ENCODE data around the gene ARID3C. TPM values are rescaled to one million over a fixed set of nuclear protein-coding genes. Genes with fewer than 3 reads are reported as not detected.

The ARID3C gene
- total and polyA plus RNA-seq, 10 of the 15 experiments (the other 5 are each of a cell fraction or from before 2014, with no cell fraction given) = not detected

DNA sequence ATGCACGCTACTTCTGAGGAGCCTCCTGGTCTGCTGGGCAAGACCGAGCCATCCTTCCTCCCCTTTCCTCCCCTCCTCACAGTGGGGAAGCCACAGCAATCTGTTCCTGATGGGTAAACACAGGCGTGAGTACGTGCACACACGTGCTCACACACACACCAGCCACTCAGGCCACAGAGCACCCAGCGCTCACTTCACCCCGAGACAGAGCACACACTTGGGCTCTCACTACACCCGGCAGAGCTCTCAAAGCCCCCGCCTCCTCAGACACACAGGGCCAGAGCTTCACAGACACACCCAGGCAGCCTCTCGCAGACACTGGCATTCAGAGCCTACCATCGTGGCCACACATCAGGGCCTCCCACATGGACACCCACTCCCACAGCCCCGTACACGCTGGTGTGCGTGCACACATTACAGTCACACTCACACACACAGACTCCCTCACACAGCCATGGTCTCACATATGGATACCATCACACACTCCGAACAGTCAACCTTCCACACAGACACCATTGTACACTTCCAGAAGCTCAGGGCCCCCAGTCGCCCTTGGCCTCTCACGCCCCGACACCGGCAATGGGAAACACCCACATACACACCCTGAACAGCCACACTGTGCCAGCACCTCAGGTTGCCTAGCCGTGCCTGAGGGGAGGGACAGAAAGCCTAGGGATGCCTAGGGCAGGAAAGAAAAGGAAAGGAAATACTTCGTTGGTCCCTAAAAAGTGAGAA is 52.8 kb downstream of the ARID3C start (continued):
- TF ChIP-seq, protein P1, sequence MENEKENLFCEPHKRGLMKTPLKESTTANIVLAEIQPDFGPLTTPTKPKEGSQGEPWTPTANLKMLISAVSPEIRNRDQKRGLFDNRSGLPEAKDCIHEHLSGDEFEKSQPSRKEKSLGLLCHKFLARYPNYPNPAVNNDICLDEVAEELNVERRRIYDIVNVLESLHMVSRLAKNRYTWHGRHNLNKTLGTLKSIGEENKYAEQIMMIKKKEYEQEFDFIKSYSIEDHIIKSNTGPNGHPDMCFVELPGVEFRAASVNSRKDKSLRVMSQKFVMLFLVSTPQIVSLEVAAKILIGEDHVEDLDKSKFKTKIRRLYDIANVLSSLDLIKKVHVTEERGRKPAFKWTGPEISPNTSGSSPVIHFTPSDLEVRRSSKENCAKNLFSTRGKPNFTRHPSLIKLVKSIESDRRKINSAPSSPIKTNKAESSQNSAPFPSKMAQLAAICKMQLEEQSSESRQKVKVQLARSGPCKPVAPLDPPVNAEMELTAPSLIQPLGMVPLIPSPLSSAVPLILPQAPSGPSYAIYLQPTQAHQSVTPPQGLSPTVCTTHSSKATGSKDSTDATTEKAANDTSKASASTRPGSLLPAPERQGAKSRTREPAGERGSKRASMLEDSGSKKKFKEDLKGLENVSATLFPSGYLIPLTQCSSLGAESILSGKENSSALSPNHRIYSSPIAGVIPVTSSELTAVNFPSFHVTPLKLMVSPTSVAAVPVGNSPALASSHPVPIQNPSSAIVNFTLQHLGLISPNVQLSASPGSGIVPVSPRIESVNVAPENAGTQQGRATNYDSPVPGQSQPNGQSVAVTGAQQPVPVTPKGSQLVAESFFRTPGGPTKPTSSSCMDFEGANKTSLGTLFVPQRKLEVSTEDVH (IDR thresholded peaks at IDR 0.05; ENCODE audit: low read depth, partially characterized antibody) = no peak
- TF ChIP-seq, protein P2, sequence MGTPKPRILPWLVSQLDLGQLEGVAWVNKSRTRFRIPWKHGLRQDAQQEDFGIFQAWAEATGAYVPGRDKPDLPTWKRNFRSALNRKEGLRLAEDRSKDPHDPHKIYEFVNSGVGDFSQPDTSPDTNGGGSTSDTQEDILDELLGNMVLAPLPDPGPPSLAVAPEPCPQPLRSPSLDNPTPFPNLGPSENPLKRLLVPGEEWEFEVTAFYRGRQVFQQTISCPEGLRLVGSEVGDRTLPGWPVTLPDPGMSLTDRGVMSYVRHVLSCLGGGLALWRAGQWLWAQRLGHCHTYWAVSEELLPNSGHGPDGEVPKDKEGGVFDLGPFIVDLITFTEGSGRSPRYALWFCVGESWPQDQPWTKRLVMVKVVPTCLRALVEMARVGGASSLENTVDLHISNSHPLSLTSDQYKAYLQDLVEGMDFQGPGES (IDR thresholded peaks at IDR 0.05) = no peak

DNA sequence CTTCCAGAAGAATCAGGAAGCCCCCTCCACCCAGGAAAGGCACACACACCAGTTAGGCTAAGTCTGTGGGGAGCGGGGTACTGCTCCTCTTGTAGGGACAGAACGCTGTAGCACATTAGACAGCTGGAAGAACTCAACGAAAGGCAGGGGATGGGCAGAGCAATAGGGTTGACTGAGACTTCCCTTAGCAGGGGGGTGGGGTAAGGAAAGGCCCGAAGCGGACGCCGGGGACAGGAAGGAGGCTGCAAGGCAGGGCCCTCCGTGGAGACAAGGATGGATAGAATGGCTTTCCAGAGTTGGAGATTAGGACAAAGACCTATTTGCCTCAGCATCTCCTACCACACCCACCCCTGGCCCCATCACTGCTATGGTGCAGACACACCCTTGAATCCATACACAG is 53.6 kb downstream of the ARID3C start:
- ATAC-seq = no peak
- BruUV-seq (replicated peaks) = no TSS peak
- no peak overlapping the region for H3K4me2 ChIP-seq (ENCODE audit: control insufficient read depth, insufficient read depth)
- intact Hi-C loops (cut with micrococcal nuclease; ENCODE audit: unreplicated experiment) = no loop called here
- no peak overlapping the region for H3K27ac ChIP-seq (ENCODE audit: control insufficient read depth, insufficient read depth)
- ChIA-PET SMC1A (ENCODE audit: uncharacterized antibody, unreplicated experiment) (no interaction called here), POLR2A (interaction anchor here (0.5 kb wide), 1 partner anchor 645 kb away, joined by 5 read pairs; no protein-coding TSS in a partner anchor), RAD21 (ENCODE audit: unreplicated experiment) (no interaction called here), CTCF (interaction anchor here (1.6 kb wide), 1 partner anchor 171 kb away, joined by 5 read pairs; no protein-coding TSS in a partner anchor)
- peaks cover 14% of the 10 kb centered on the region in 2 experiments for H3K27me3 ChIP-seq (replicated peaks in 1 of 2; ENCODE audit: control insufficient read depth in 2 of 2, insufficient read depth in 2 of 2, low read length in 1 of 2)
- no peaks in the 10 kb centered on the region for H3K79me2 ChIP-seq (ENCODE audit: control insufficient read depth, insufficient read depth, low read length)
- in situ Hi-C loops (cut with MboI) = no loop called here
- TF ChIP-seq, protein P3, sequence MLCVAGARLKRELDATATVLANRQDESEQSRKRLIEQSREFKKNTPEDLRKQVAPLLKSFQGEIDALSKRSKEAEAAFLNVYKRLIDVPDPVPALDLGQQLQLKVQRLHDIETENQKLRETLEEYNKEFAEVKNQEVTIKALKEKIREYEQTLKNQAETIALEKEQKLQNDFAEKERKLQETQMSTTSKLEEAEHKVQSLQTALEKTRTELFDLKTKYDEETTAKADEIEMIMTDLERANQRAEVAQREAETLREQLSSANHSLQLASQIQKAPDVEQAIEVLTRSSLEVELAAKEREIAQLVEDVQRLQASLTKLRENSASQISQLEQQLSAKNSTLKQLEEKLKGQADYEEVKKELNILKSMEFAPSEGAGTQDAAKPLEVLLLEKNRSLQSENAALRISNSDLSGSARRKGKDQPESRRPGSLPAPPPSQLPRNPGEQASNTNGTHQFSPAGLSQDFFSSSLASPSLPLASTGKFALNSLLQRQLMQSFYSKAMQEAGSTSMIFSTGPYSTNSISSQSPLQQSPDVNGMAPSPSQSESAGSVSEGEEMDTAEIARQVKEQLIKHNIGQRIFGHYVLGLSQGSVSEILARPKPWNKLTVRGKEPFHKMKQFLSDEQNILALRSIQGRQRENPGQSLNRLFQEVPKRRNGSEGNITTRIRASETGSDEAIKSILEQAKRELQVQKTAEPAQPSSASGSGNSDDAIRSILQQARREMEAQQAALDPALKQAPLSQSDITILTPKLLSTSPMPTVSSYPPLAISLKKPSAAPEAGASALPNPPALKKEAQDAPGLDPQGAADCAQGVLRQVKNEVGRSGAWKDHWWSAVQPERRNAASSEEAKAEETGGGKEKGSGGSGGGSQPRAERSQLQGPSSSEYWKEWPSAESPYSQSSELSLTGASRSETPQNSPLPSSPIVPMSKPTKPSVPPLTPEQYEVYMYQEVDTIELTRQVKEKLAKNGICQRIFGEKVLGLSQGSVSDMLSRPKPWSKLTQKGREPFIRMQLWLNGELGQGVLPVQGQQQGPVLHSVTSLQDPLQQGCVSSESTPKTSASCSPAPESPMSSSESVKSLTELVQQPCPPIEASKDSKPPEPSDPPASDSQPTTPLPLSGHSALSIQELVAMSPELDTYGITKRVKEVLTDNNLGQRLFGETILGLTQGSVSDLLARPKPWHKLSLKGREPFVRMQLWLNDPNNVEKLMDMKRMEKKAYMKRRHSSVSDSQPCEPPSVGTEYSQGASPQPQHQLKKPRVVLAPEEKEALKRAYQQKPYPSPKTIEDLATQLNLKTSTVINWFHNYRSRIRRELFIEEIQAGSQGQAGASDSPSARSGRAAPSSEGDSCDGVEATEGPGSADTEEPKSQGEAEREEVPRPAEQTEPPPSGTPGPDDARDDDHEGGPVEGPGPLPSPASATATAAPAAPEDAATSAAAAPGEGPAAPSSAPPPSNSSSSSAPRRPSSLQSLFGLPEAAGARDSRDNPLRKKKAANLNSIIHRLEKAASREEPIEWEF (IDR thresholded peaks at IDR 0.05; ENCODE audit: insufficient replicate concordance, low read depth, low read length) = no peak
- TF ChIP-seq, protein P4, sequence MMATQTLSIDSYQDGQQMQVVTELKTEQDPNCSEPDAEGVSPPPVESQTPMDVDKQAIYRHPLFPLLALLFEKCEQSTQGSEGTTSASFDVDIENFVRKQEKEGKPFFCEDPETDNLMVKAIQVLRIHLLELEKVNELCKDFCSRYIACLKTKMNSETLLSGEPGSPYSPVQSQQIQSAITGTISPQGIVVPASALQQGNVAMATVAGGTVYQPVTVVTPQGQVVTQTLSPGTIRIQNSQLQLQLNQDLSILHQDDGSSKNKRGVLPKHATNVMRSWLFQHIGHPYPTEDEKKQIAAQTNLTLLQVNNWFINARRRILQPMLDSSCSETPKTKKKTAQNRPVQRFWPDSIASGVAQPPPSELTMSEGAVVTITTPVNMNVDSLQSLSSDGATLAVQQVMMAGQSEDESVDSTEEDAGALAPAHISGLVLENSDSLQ (IDR thresholded peaks at IDR 0.05) = no peak
- no peaks in the 10 kb centered on the region for H3K9me3 ChIP-seq (replicated peaks; ENCODE audit: control insufficient read depth, insufficient read depth, low read length)
- H4K20me1 ChIP-seq (ENCODE audit: control insufficient read depth, insufficient read depth) = peaks cover 3% of the 10 kb centered on the region; the same call in 1 of the 2 replicates
- 25% methylated on average over 8 of the region's 8 CpGs for WGBS (ENCODE audit: insufficient coverage, insufficient replicate concordance, low lambda C conversion rate, missing lambda C conversion rate)
- H2AFZ ChIP-seq (ENCODE audit: control insufficient read depth, low read depth, low read length) = no peak overlapping the region
- no peaks in the 10 kb centered on the region for H3K36me3 ChIP-seq (ENCODE audit: control insufficient read depth in 2 of 2, insufficient read depth in 2 of 2, low read length in 1 of 2)
- no peaks in the 10 kb centered on the region for H3K4me1 ChIP-seq (ENCODE audit: control insufficient read depth, insufficient read depth, low read length)
- no peak overlapping the region for H3K9ac ChIP-seq (ENCODE audit: control insufficient read depth, insufficient read depth, low read length)
- H3K4me3 ChIP-seq = no peak overlapping the region
- no peak for FAIRE-seq
- no peak for DNase-seq (ENCODE audit: low read depth, low spot score)
